ENCODE results near the gene COL27A1. TPM values are rescaled to one million over a fixed set of nuclear protein-coding genes. Genes with fewer than 3 reads are reported as not detected.

COL27A1 gene
- total RNA-seq, 1 donor from 2014 or later: 61.4 TPM

DNA sequence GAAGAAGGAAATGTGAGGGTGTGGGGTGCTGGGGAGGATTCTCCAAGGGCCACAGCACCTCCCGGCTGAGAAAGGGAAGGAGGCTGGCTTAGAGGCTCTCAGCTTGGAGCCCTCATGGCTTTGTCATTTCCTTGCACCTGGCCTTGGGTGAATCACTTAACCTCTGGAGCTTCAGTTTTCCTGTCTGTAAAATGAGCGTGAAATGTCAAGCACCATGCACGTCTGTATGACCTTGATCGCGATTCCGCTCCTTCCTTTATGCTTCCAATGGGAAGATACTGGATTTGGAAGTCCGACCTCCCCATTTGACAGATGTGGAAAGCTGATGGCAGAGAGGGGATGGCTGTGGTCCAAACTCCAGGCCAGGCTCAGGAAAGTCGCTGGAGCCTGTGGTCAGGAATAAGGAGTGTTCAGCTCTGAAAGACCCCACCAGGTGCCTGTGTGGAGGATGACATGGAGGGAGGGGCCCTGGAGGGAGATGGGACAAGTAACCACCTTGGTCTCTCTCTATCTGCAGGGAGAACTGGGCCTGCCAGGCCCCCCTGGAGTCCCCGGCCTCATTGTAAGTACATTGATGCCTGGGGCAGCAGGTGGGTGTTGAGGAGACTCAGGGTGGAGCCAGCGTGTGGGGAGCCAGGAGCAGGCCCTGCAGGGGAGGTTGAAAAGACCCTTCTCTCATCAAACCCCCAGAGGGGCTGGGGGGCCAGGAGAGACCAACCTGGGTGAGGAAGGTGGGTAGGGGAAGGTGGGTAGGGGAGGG, 66.5 kb downstream of the COL27A1 start:
- H3K36me3 Mint-ChIP-seq (ENCODE audit: low read depth, unreplicated experiment): peaks cover 14% of the 10 kb centered on the region
- TF ChIP-seq, protein P1, sequence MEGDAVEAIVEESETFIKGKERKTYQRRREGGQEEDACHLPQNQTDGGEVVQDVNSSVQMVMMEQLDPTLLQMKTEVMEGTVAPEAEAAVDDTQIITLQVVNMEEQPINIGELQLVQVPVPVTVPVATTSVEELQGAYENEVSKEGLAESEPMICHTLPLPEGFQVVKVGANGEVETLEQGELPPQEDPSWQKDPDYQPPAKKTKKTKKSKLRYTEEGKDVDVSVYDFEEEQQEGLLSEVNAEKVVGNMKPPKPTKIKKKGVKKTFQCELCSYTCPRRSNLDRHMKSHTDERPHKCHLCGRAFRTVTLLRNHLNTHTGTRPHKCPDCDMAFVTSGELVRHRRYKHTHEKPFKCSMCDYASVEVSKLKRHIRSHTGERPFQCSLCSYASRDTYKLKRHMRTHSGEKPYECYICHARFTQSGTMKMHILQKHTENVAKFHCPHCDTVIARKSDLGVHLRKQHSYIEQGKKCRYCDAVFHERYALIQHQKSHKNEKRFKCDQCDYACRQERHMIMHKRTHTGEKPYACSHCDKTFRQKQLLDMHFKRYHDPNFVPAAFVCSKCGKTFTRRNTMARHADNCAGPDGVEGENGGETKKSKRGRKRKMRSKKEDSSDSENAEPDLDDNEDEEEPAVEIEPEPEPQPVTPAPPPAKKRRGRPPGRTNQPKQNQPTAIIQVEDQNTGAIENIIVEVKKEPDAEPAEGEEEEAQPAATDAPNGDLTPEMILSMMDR (IDR thresholded peaks at IDR 0.05; ENCODE audit: unreplicated experiment): no peak
- peaks cover 2% of the 10 kb centered on the region for H3K27me3 Mint-ChIP-seq (ENCODE audit: unreplicated experiment)
- peak overlapping the region; percentile 30 for H3K27ac Mint-ChIP-seq (ENCODE audit: unreplicated experiment)
- H3K4me1 Mint-ChIP-seq (ENCODE audit: unreplicated experiment): peaks cover 30% of the 10 kb centered on the region
- no peak overlapping the region for H3K4me3 Mint-ChIP-seq (ENCODE audit: unreplicated experiment)
- H3K9me3 Mint-ChIP-seq (ENCODE audit: unreplicated experiment): no peaks in the 10 kb centered on the region
- DNase-seq (ENCODE audit: low spot score): no peak

GRCh38 chr9:114223564-114224246, 68.4 kb downstream of the COL27A1 start:
- TF ChIP-seq, protein P1 (IDR thresholded peaks at IDR 0.05; ENCODE audit: unreplicated experiment): no peak
- peaks cover 30% of the 10 kb centered on the region for H3K4me1 Mint-ChIP-seq (ENCODE audit: unreplicated experiment)
- peaks cover 3% of the 10 kb centered on the region for H3K27me3 Mint-ChIP-seq (ENCODE audit: unreplicated experiment)
- H3K9me3 Mint-ChIP-seq (ENCODE audit: unreplicated experiment): no peaks in the 10 kb centered on the region
- DNase-seq (ENCODE audit: low spot score): no peak
- peak overlapping the region; percentile 16 for H3K27ac Mint-ChIP-seq (ENCODE audit: unreplicated experiment)
- H3K36me3 Mint-ChIP-seq (ENCODE audit: low read depth, unreplicated experiment): peaks cover 12% of the 10 kb centered on the region
- no peak overlapping the region for H3K4me3 Mint-ChIP-seq (ENCODE audit: unreplicated experiment)

- Mint-ChIP-seq H3K27me3 (ENCODE audit: unreplicated experiment) (peaks cover 3% of the 10 kb centered on the region), H3K36me3 (ENCODE audit: low read depth, unreplicated experiment) (peaks cover 7% of the 10 kb centered on the region), H3K4me3 (ENCODE audit: unreplicated experiment) (no peak overlapping the region), H3K9me3 (ENCODE audit: unreplicated experiment) (no peaks in the 10 kb centered on the region), H3K27ac (ENCODE audit: unreplicated experiment) (peak overlapping the region; percentile 62), H3K4me1 (ENCODE audit: unreplicated experiment) (peaks cover 27% of the 10 kb centered on the region)
- TF ChIP-seq, protein P1 (IDR thresholded peaks at IDR 0.05; ENCODE audit: unreplicated experiment): no peak
- no peak for DNase-seq (ENCODE audit: low spot score)
These were observed 68.9 kb downstream of the COL27A1 start for GRCh38 chr9:114224247-114224610.

GRCh38 chr9:114225561-114226212, 70.3 kb downstream of the COL27A1 start:
- TF ChIP-seq, protein P1 (IDR thresholded peaks at IDR 0.05; ENCODE audit: unreplicated experiment): no peak
- no peak for DNase-seq (ENCODE audit: low spot score)
- Mint-ChIP-seq H3K36me3 (ENCODE audit: low read depth, unreplicated experiment) (peaks cover 6% of the 10 kb centered on the region), H3K27me3 (ENCODE audit: unreplicated experiment) (peaks cover 5% of the 10 kb centered on the region), H3K4me3 (ENCODE audit: unreplicated experiment) (no peak overlapping the region), H3K9me3 (ENCODE audit: unreplicated experiment) (no peaks in the 10 kb centered on the region), H3K4me1 (ENCODE audit: unreplicated experiment) (peaks cover 32% of the 10 kb centered on the region), H3K27ac (ENCODE audit: unreplicated experiment) (peak overlapping the region; percentile 42)

All from endothelial cell (in vitro differentiated cells).